Dermis microvascular lymphatic vessel endothelial cell (primary cell): Measurements from ENCODE around the gene GLB1L3. TPM values are rescaled to one million over a fixed set of nuclear protein-coding genes. Genes with fewer than 3 reads are reported as not detected.
"Not testable (repeated sequence)": the region's sequence is repeated elsewhere in the genome, so short reads cannot be mapped to it uniquely, and the experiment has no call there.

Source experiments
- DNase-seq, 2 donors: peaks; one replicate each; pipeline versions ENCODE4 v3.0.0 to v3.0.0-alpha.2; 2010; ENCODE audit warnings: low read depth in 2 of 2
- total RNA-seq: library from RNA; depleted of rRNA; stranded (reverse); fragments of >200 nt; gene quantifications from 2 replicates; pipeline ENCODE4 v1.2.1, GENCODE V29; 2014

GLB1L3 gene
- total RNA-seq, 1 donor from 2014 or later = not detected

DNA sequence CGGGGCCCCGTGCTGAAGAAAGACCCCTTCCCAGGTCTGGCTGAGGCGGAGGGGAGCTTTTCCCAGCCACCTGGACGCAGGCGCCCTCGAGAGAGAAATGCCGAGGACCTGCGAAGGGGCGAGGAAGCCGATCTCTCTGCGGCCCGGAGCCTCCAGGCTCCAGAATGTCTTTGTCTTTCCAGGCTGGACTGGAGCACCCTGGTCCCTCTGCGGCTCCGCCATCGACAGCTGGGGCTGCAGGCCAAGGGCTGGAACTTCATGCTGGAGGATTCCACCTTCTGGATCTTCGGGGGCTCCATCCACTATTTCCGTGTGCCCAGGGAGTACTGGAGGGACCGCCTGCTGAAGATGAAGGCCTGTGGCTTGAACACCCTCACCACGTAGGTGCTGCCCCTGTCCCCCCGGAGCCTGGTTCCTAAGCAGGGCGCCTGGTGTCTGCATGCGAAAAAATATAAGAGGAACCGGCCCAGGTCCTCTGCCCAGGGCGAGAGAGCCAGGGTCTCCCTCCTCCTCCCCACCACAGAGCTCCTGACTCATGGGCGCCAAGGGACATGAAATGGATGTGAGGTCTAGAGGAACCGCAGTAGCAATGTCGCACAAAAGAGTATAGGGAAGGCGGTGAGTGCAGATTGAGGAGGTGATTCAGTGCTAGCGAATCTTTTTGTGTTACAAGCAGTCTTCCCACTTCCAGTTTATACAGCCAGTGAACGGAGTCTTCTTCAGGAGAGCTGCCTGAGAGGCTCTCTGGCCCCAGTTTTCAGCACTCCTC lies 66.6 kb downstream of the GLB1L3 start:
- no peak for DNase-seq

DNA sequence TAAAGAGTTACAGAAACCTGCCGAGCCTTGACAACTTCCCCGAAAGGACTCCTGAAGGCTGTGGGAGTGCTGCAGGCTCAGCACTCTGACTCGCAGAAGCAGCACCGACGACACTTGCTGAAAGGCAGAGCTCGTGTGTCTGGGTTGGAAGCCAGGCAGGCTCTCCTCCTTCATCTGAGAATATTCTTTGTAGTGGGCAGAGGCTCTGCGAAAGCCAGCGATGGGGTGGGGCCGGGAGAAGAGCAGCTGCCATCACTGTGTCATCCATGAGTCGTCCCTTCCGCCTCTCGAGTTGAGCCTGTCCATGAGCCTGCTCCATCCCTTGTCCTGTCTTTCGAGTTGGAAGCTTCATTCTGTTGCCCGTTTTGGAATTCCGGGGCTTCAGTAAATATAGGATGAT lies 67.5 kb downstream of the GLB1L3 start:
- no peak for DNase-seq

DNA sequence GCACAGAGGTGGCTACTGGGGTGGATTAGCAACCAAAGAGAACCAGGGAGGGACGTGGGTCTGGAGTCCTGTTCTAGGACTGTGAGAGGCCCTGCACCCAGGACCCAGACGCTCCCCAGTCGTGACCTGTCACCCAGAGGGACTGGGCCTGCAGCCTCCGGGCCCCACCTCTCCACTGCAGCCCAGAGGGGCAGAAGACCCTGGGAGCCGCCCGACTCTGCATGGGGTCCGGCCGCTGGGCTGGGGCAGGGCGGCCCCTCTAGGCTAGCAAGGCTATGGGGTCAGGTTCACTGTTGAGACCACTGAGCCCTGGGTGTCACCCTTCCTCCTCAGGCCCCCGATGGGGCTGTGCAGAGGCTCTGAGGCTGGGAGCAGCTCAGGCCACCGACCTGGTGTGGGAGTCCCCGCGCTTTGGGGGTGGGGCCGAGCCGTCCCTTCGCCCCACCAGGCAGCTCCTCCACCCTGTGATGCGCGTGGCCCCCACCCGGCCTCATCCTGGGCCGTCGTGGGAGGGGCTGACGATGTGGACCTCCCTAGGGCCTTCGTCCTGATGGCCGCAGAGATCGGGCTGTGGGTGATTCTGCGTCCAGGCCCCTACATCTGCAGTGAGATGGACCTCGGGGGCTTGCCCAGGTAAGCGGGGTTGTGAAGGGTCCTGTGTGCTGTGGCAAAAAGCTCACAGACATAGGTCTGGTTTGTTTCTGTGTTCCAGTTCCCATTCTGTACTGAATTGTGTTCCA lies 68.5 kb downstream of the GLB1L3 start:
- DNase-seq = not testable (repeated sequence)

DNA sequence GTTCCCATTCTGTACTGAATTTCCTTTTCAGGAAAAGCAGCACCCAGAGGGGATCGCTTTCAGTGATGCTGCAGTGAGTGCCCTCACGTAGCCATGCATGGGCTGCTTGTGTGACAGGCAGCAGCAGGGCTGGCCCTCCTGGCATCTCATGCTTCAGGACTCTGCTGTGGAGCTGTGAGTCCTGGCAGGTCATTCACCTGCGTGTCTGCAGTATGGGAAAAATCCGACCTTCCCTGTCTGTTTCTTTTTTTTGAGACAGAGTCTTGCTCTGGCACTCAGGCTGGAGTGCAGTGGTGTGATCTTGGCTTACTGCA lies 69.0 kb downstream of the GLB1L3 start:
- no peak for DNase-seq

DNA sequence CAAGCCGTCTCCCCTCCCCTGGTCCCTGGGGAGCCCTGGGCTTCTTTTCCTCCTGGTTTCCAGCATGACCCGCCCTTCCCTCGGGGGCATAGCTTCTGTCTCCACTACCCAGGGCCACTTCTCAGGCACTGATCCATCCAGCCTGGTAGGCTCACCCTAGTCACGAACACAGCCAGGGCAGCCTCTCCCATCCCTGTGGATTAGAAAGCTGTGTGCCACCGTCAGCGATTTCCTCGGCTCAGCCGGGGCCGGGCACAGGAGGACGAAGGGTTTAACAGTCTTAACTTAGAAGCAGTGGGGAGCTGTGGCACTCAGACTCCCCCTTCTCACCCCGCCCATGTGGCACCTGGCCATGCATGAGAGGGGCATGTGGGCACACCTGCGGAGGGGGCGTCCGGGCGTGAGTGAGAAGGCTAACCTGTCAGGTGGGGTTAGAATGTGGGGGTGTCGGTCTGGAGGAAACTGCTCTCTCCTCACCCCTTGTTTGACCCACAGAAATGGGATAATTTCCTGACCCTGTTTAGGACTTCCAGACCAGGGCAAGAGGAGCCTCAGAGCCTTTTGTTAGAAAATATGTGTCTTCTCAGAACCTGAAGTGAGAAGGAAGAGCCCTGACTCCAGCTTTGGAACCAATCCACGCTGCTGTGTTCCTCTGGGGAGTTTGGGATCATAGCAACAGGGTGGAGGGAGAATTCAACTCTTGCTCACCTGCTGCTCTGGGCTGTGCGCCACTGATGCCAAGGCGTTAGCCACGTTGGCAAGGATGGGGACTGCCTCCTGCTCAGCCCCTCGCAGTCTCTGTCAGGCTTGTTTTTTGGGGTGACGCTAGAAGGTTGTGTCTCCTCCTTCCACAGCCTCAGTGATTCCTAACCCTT lies 70.2 kb downstream of the GLB1L3 start:
- no peak for DNase-seq

DNA sequence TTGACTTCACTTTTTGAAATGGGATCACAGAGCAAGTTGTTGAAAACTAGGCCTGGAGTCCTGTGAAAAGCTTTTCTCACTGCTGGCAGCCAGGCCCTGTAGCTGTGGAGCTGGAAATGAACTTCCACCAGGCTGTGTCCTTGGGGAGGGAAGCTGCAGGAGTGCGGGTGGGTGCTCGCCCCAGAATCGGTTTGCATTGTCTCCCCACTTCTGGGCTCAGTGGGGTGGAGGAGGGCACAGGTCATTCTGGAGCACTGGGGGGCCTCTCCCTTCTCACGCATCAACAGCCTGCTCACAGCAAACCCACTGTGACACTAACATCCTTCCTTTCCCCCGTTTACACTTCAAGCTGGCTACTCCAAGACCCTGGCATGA lies 70.8 kb downstream of the GLB1L3 start:
- no peak for DNase-seq

DNA sequence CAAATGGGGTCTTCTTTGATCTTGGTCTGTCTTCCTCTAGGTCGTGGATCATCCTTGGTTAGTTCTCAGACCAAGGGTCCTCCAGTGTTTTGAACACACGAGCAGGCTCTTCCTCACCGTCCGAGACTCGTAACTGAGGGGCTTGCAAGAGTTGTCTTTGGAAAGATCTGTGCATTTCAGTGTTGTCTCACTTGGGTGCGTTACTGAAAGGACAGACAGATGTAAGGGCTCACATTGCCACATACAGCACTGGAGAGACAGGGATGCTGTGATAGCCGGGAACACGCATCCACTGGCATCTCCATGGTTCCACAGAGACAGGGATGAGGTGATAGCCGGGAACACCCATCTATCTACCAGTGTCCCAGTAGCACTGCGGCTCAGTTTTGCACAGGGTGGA lies 71.3 kb downstream of the GLB1L3 start:
- DNase-seq = no peak

DNA sequence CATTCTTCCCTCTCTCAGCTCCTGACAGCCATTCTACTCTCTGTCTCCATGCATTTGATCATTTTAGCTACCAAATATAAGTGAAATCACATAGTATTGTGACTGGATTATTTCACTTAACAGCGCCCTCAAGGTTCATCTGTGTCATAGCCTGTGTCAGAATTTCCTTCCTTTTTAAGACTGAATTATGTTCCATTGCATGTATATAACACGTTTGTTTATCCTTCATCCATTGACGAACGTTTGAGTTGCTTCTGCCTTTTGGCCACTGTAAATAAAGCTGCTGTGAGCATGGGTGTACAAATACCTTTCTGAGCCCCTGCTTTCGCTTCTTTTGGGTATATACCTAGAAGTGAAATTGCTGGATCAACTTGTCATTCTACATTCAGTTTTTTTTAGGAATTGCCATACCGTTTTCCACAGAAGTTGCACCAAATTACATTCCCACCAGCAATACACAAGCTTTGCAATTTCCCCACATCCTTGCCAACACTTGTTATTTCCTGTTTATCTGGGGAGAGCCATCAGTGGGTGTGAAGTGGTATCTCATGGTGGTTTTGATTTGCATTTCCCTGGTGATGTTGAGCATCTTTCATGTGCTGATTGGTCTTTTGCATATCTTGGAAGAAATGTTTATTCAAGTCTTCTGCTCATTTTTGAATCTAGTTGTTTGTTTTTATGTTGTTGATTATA lies 73.1 kb downstream of the GLB1L3 start:
- DNase-seq = no peak

DNA sequence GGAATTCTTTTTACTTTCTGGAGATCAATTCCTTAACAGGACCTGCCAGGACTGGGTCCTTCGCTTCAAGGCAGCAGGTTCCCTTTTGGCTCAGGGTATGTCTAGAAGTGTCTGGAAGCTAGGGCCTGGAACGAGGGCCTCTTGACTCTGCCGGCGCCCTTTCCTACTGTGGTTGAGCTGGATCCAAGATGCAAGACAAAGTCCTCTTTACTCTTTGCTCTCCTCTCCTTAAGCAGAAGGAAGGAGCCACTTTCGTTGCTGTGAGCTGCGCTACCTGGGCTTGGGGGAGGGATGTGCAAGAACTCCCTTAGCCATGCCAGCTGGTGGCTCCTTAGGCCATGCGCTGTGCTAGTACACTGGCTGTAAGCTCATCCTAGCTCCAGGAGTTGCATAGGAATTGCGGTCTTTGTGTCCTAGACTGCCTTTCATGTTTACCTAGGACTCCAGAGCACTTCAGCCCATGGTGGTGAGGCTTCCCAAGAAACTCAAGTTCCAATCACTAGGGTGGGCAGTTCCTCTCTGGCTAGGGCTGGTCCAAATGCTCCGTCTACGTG lies 73.7 kb downstream of the GLB1L3 start:
- DNase-seq = no peak

DNA sequence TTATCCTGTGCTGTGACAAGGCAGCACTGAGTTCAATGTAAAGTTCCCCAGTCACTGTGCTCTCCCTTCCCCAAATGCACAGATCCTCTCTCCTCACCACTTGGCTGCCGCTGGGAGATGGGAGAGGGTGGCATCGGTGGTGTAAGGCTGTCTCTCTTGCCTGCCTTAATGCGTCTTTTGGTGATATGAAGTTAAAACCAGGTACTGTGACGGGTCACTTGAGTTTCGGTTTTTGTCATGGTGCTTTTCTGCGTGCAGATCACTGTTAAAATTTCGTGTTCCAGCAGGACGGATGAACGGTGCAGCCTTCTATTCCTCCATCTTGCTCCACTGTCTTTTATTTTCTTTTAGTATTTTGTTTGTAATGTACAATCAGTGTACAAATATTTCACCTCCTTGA lies 74.2 kb downstream of the GLB1L3 start:
- no peak for DNase-seq

DNA sequence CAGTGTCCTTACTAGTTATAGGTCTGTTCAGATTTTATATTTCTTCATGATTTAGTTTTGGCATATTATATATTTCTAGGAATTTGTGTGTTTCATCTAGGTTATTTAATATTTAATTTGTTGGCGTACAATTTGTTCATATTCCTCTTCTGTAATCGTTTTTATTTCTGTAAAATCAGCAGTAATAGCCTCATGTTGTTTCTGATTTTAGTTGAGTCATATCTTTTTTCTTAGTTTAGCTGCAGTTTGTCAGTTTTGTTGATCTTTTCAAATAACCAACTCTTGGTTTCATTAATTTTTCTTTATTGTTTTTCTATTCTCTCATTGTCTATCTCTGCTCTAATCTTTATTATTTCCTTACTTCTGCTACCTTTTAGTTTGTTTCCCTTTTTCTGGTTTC lies 75.9 kb downstream of the GLB1L3 start:
- no peak for DNase-seq

DNA sequence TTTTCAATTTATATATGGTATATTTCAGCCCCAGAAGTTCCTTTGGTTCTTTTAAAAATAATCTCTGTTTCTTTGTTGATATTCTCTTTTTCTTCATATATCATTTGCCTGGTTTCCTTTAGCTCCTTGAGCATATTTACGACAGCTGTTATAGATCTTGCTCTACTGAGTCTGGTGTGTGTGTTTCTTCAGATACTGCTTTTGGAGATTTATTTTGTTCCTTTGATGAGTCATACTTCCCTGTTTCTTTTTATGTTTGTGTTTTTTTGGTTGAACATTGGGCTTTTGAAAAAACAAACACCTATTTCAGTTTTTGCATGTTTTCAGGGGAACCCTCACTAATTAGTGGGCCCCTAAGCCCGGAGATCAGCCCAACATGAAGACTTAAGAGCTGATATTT lies 79.0 kb downstream of the GLB1L3 start:
- no peak for DNase-seq

DNA sequence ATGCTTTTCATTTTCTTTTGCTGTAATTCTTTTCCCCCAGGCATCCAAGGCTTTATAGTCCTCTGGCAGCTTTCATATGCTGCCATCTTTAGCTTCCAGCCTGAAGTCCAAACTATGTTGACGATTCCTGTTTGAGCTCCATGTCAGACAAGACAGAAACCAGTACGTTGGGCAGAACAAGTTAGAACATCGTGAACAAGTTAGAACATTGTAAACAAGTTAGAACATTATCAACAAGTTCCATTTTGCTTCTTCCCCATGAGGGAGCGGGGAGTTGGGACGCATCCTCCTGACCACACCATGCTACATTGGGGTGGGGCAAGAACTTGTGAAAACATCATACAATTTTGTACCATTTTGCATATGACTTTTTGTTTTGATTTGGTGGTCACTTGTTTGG lies 79.5 kb downstream of the GLB1L3 start:
- no peak for DNase-seq

DNA sequence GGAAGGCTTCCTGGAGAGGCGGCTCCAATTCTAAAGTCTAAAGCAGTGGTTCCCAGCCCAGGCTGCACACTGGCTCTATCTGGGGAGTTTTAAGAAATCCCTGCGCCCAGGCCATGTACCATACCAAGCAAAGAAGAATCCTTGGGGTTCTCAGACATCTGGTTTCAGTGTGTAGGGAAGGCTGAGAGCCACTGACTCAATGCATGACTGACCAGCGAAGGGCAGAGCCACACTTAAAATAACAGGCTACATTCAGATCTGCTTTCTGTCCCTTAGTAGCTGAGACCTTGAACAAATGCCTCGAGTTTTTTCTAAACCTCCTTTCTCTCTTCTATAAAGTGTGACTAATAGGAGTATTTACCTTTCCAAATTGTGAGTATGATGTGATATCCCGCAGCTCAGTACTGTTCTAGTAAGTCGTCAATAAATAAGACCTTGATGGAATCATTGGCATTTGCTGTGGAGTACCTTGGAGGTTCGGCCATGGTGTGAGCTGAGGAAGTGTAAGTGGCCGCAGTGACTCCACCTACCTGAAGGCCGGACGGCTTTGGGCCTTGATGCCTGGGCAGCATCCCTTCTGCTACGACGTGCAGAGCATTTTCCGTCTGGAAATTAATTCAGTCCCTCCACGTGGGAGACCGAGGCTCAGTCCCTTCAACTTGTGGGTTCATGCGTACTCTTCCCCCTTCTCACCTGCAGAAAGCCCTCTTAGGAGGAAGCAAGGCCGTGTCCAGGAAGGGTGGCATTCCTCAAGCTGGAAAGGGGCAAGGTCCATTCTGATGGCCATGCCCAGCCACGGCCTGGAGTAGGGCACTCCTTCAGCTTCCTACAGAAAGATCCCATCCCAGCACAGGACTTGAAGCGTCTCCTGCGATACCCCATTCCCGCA lies 80.7 kb downstream of the GLB1L3 start:
- DNase-seq = no peak

DNA sequence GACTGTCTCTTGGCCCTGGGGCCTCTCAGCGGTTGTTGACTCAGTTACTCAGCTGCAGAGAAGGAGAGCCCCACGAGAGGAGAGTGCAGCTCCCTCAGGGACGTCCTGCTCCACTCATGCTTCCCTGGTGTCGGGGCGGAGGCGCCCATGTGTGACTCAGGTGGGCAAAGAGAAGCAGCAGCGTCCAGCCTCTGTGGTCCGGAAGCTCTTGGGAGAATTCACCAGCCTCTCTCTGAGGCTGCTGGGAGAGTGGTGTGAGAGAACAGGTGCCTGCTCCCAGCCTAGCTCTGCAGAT lies 81.3 kb downstream of the GLB1L3 start:
- DNase-seq = no peak

DNA sequence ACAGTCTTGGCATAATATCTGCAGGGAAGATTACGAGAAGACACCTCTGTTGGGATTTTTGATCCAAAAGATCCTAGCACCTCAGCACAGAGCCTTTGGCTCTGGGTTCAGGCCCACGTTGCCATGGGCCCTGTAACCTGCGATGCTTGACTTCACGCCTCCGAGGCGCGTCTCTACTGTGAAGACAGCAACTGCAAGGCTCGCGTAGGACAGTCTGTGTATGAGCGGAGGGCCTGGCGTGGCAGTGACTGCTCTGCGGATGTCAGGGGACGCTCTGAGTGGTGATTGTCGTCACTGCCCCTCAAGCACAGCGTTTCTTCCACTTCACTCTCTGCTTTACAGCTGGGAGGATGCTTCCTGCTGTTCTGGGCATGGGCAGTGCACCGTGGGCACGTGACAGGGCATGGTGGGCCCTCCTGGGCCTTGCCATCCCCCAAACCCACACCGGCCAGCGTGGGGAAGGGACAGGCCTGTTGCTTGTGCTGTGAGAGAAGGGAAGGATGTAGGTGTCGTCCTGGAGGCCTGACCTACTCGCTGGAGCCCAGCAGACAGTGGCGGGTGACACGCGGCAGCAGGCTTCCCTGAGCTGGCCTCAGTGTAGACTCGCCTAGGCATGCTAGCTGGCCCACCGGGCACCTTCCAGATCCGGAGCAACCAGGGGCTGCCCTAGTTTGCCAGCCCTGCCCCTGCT lies 82.1 kb downstream of the GLB1L3 start:
- DNase-seq = no peak

DNA sequence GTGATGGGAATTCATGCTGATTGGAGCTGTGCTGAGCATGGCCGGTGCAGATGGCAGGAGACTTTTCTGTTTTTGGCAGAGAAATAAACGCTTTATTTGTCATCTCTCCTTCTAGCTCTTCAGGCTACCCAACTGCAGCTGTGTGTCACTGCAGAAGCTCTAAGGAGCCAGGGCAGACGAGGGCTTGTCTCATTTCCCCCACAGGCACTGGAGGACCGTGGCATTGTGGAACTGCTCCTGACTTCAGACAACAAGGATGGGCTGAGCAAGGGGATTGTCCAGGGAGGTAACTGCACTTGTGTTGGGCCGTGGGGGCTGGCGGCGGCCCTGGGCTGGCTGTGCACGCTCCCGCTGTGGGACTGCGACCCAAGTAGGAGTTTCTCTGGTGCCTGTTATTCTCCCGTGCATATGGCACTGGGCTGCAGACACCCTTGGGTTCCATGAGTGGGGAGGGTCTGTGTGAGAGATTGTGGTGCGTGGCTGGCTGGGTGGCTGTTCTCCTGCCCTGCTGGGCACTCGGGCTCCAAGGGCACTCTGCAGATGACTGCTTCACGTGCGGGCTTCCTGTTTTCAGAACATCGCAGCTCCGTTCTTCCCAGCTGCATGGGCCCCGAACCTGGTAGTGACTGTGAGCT lies 82.8 kb downstream of the GLB1L3 start:
- no peak for DNase-seq

DNA sequence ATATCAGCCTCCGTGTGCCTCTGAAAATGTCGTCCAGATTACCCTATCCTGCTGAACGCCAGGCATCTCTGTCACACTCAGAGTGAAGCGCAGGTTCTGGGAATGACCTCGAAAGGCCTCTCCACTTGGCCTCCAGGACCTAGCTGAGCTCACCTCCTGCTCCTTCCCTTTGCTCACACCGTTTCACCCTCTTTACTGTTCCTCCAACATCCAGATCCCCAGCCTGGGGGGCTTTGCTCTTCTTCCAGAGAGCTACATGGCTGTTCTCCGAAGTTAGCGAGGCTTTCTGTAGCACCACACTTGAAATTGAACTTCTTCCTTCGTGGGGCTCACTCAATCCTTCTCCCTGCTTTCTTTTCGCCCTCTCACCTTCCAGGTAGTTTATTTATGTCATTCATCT lies 83.5 kb downstream of the GLB1L3 start:
- no peak for DNase-seq

DNA sequence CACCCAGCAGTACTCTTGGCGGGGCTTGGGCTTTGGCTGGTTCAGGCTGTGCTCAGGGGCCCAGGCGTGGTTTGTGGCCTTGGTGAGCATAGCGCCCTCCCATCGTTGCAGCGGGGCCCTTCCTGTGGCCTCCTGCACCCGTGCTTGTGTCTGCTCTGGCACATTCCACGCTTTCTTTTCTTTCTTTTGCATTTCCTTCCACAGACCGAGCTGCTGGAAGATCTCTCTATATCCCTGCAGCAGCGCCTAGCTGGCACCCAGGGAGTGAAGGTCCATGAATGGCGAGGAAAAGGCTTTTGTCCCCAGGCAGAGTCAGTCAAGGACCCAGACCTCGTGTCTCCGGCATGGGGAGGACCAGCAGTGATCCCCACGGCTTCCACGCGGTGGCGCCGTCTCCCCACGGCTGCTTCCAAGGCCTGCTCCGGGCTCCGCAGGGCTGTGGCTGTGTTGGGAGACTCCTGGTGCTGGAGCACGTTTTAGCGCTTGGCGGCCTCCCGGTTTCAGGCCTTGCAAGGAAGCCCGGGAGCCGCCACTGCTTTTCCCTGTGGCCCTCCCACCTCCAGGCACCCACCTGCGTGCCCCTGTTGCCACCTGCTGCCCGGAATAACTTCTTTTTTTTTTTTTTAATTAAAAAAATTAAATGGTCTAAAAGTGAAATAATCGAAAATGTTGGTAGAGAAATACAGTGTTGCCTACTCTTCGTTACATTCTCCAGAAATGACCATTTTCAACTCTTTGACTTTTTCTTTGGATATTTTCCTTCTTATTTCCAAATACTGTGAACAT lies 84.1 kb downstream of the GLB1L3 start:
- DNase-seq = peak; percentile 33 to 72
